Measurements from ENCODE around the gene BCAS3.

- no peak for TF ChIP-seq CTCF (IDR thresholded peaks at IDR 0.05)
- TF ChIP-seq EZH2 (IDR thresholded peaks at IDR 0.05; ENCODE audit: borderline replicate concordance, insufficient read depth, low read depth, low read length, poor library complexity, severe bottlenecking), result no peak
Measured at GRCh38 chr17:60910415-60910814, 232.8 kb downstream of the BCAS3 start.
